Upper lobe of left lung (tissue), 6 donors: Measurements from ENCODE around the gene DISP1. TPM values are rescaled to one million over a fixed set of nuclear protein-coding genes. Genes with fewer than 3 reads are reported as not detected.

ENCODE experiments used
- ATAC-seq, 2 donors: fragments of 200-7000 bp; cut with Tn5 transposase; one replicate each; pipeline ENCODE4 v1.9.1; 2022; ENCODE audit warnings: mild to moderate bottlenecking in 2 of 2, moderate library complexity in 2 of 2; ENCODE audit not compliant: low FRiP score in 2 of 2
- DNase-seq, 2 donors: peaks; one replicate each; pipeline ENCODE4 v3.0.0-alpha.2; 2019 to 2020
- H3K27ac ChIP-seq, 4 donors: fragments of 200-600 bp; sonication (generic); one replicate each; pipeline ENCODE4 v1.5.1; 2016 to 2019
- H3K27me3 ChIP-seq, 4 donors: fragments of 200-600 bp; sonication (generic); one replicate each; pipeline ENCODE4 v1.5.1; 2017 to 2019
- H3K36me3 ChIP-seq, 4 donors: fragments of 200-600 bp; sonication (generic); one replicate each; pipeline ENCODE4 v1.5.1; 2016 to 2019
- H3K4me1 ChIP-seq, 4 donors: fragments of 200-600 bp; sonication (generic); one replicate each; pipeline ENCODE4 v1.5.1; 2018 to 2019
- H3K4me3 ChIP-seq, 4 donors: fragments of 200-600 bp; sonication (generic); one replicate each; pipeline ENCODE4 v1.5.1; 2017 to 2019; ENCODE audit warnings: mild to moderate bottlenecking in 2 of 4, moderate library complexity in 1 of 4
- H3K9me3 ChIP-seq, 4 donors: fragments of 200-600 bp; sonication (generic); one replicate each; pipeline ENCODE4 v1.5.1; 2018 to 2019
- EP300 ChIP-seq, 4 donors: sonication (generic); formaldehyde crosslinking; IDR thresholded peaks; one replicate each; pipeline ENCODE4 v1.5.1; 2017; ENCODE audit warnings: antibody characterized with exemption in 4 of 4, control low read depth in 2 of 4
- POLR2A ChIP-seq, 4 donors: fragments of 450-650 bp; IDR thresholded peaks; one replicate each; pipeline ENCODE4 v1.5.1; 2016 to 2017; ENCODE audit warnings: antibody characterized with exemption in 4 of 4, mild to moderate bottlenecking in 2 of 4
- POLR2AphosphoS5 ChIP-seq, 2 donors: sonication (generic); formaldehyde crosslinking; IDR thresholded peaks; one replicate each; pipeline ENCODE4 v1.5.1; 2017; ENCODE audit warnings: antibody characterized with exemption in 2 of 2
- WGBS, 2 donors: methylation state at CpG; one replicate each; pipeline ENCODE4 v1.1.5; 2017 to 2018; 5-methylcytosine and 5-hydroxymethylcytosine counted together
- total RNA-seq, 6 donors: library from RNA; depleted of rRNA in 4 of 6; stranded (reverse); fragments of >200 nt in 4 of 6; gene quantifications; one replicate each; pipeline versions ENCODE4 v1.1.0 to v1.2.1, GENCODE V29; 2016 to 2021
- TF ChIP-seq, protein P1 (sequence below), 6 experiments: fragments of 450-650 bp in 4 of 6; fragments of 200-600 bp in 2 of 6; sonication (generic) in 2 of 6; IDR thresholded peaks; one replicate each; pipeline ENCODE4 v1.5.1; 2016 to 2019; ENCODE audit warnings: antibody characterized with exemption in 6 of 6
- donor health status: DM: no; HTN: no; CAD: no; lungs with moderate emphysema.
- donor health status: DM: no; HTN: yes; CAD: no; lungs with severe emphysema.

The DISP1 gene, protein sequence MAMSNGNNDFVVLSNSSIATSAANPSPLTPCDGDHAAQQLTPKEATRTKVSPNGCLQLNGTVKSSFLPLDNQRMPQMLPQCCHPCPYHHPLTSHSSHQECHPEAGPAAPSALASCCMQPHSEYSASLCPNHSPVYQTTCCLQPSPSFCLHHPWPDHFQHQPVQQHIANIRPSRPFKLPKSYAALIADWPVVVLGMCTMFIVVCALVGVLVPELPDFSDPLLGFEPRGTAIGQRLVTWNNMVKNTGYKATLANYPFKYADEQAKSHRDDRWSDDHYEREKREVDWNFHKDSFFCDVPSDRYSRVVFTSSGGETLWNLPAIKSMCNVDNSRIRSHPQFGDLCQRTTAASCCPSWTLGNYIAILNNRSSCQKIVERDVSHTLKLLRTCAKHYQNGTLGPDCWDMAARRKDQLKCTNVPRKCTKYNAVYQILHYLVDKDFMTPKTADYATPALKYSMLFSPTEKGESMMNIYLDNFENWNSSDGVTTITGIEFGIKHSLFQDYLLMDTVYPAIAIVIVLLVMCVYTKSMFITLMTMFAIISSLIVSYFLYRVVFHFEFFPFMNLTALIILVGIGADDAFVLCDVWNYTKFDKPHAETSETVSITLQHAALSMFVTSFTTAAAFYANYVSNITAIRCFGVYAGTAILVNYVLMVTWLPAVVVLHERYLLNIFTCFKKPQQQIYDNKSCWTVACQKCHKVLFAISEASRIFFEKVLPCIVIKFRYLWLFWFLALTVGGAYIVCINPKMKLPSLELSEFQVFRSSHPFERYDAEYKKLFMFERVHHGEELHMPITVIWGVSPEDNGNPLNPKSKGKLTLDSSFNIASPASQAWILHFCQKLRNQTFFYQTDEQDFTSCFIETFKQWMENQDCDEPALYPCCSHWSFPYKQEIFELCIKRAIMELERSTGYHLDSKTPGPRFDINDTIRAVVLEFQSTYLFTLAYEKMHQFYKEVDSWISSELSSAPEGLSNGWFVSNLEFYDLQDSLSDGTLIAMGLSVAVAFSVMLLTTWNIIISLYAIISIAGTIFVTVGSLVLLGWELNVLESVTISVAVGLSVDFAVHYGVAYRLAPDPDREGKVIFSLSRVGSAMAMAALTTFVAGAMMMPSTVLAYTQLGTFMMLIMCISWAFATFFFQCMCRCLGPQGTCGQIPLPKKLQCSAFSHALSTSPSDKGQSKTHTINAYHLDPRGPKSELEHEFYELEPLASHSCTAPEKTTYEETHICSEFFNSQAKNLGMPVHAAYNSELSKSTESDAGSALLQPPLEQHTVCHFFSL (N-terminal part only)
- 10 to 100 TPM; 10.5 to 20.1 (median 15.6) TPM for total RNA-seq

DNA sequence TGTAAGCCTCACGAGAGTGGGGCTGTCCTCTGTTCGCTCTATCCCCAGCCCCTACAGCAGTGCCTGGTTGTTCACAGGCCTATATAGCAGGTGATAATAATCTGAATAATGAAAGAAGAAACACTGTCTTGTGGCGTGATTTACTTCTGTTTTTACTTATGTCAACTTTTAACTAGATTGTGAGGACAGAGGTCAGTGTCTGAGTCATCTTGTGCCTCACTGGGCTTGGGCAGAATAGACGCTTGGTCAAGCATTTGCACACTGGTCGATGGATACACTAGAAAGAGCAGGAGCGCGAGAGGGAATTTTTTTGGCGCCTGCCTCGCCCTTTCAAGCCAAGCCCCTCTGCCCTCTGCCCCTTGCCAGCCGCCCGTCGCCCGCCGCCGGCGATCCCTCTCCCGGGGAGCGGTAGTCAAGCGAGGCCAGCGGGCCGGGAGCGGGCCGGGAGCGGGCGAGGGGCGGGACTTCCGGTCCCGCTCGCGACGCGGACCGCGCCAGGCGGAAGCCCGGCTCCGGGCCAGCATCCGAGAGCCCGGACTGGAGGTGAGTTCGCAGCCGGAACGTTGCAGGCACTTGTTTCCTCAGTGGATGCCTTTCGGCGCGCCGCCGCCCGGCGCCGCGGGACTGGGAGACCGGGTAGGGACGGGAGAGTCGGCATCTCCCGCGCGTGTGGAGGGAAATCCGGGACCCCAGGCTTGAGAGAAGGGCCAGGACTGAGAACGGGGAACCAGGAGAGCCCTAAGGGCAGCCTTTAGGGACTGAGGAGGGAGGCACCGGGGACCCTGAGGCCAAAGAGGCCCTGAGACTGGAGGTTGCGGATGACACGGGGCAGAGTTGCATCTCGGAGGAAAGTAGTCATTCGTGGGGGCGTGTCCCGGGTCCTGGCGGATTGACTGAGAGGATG lies at the start of gene DISP1:
Gene DISP1 (plus strand): TSS at position 504 of the 904 bp plus-strand sequence. CDS start 127,785 bp downstream, outside the sequence.
- peak; percentile 92 to 97 for ATAC-seq
- Histone ChIP-seq H3K27me3 (no peaks in the 10 kb centered on the region), H3K27ac (peak within 1 kb of the TSS; percentile 82 to 97 (median 94)), H3K4me1 (peaks cover 14 to 40% (median 21%) of the 10 kb centered on the region in 4 donors), H3K9me3 (no peaks in the 10 kb centered on the region), H3K36me3 (no peaks in the 10 kb centered on the region), H3K4me3 (peak within 1 kb of the TSS; percentile 61 to 93 (median 88))
- DNase-seq: peak; percentile 86 to 96
- peak in 1 of 4 donors; percentile 29 for TF ChIP-seq EP300 (IDR thresholded peaks at IDR 0.05)
- TF ChIP-seq POLR2AphosphoS5 (IDR thresholded peaks at IDR 0.05): peak in 1 of 2 donors; percentile 78
- TF ChIP-seq POLR2A (IDR thresholded peaks at IDR 0.05): peak in 3 of 4 donors; percentile 24 to 81 (median 54)
- TF ChIP-seq, protein P1, sequence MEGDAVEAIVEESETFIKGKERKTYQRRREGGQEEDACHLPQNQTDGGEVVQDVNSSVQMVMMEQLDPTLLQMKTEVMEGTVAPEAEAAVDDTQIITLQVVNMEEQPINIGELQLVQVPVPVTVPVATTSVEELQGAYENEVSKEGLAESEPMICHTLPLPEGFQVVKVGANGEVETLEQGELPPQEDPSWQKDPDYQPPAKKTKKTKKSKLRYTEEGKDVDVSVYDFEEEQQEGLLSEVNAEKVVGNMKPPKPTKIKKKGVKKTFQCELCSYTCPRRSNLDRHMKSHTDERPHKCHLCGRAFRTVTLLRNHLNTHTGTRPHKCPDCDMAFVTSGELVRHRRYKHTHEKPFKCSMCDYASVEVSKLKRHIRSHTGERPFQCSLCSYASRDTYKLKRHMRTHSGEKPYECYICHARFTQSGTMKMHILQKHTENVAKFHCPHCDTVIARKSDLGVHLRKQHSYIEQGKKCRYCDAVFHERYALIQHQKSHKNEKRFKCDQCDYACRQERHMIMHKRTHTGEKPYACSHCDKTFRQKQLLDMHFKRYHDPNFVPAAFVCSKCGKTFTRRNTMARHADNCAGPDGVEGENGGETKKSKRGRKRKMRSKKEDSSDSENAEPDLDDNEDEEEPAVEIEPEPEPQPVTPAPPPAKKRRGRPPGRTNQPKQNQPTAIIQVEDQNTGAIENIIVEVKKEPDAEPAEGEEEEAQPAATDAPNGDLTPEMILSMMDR (IDR thresholded peaks at IDR 0.05): peak in 1 of 6 experiments; percentile 12
- 4 to 6% methylated on average over 22 to 60 of the region's 67 CpGs for WGBS, 2 donors

DNA sequence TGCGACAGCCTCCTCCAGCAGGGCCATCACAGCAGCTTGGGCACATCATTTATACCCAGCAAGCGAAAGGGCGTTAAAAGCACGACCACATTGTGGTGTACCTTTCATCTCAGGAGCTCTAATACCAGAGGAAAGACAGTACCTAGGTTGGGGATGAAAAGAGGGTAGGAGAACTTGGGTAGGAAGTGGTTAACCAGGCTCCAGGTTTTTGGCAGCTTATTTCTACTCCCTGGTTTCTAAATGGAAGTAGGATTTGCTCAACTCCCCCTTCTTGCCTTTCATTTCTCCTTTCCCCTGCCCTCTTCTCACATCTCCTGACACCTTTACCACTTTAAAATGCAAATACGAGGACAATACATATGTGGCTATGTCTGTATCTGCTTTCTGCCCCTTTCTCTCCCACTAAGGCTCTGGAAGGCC lies 47.7 kb upstream of the DISP1 start:
- H3K27ac ChIP-seq: no peak overlapping the region
- H3K9me3 ChIP-seq: peaks cover 0 to 9% (median 8%) of the 10 kb centered on the region in 4 donors
- ATAC-seq (no peak), DNase-seq (no peak)
- H3K4me1 ChIP-seq: peaks cover 0 to 6% (median 2%) of the 10 kb centered on the region in 4 donors
- TF ChIP-seq POLR2AphosphoS5 (IDR thresholded peaks at IDR 0.05) (no peak), POLR2A (IDR thresholded peaks at IDR 0.05) (no peak), EP300 (IDR thresholded peaks at IDR 0.05) (no peak)
- TF ChIP-seq, protein P1 (IDR thresholded peaks at IDR 0.05): no peak
- no peaks in the 10 kb centered on the region for H3K36me3 ChIP-seq
- WGBS, 2 donors: 81 to 91% methylated on average over 5 of the region's 5 CpGs
- no peak overlapping the region for H3K4me3 ChIP-seq
- no peaks in the 10 kb centered on the region for H3K27me3 ChIP-seq

DNA sequence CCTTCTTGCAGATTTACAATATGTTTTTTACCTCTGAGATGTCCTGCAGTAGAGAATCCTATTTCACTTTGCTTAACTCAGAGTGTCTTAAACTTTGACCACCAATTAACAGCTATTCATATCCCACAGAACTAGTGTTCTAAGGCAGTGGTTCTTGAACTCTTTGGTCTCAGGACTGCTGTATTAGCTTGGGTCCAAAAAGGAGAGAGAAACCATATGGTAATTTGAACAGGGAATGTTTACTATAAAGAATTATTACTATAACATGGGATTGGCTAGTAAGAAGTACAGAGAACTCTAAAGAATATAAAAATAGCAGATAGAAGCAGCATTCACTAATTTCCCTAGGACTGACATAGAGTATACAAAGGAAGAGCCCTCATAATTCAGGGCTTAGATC lies 46.2 kb upstream of the DISP1 start:
- no peak for DNase-seq
- no peak for ATAC-seq
- TF ChIP-seq, protein P1 (IDR thresholded peaks at IDR 0.05): no peak
- TF ChIP-seq POLR2A (IDR thresholded peaks at IDR 0.05) (no peak), POLR2AphosphoS5 (IDR thresholded peaks at IDR 0.05) (no peak), EP300 (IDR thresholded peaks at IDR 0.05) (no peak)

DNA sequence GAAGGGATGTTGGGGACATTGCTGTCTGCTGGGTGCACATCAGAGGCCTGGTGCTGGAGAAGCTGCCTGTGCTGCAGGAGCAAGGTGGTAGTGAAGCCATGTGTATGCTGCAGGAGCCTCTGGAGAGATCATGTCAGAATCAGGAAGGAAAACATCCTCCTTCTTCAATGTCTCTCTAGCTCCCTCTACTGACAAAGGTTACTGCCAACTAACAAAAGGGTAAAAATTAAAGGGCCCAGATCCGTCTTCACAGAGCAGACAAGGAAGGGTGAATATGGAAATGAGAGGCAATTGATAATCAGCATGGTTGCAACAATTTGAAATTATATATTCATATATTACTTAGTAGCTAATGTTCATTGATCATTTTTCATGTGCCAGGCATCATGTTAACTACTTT lies 45.7 kb upstream of the DISP1 start:
- TF ChIP-seq POLR2A (IDR thresholded peaks at IDR 0.05): no peak
- TF ChIP-seq EP300 (IDR thresholded peaks at IDR 0.05): no peak
- TF ChIP-seq POLR2AphosphoS5 (IDR thresholded peaks at IDR 0.05): no peak
- TF ChIP-seq, protein P1 (IDR thresholded peaks at IDR 0.05): no peak
- ATAC-seq (no peak), DNase-seq (no peak)
- Histone ChIP-seq H3K9me3 (peaks cover 0 to 9% (median 8%) of the 10 kb centered on the region in 4 donors), H3K4me1 (peaks cover 0 to 10% (median 2%) of the 10 kb centered on the region in 4 donors), H3K4me3 (no peak overlapping the region), H3K27ac (no peak overlapping the region), H3K27me3 (no peaks in the 10 kb centered on the region), H3K36me3 (no peaks in the 10 kb centered on the region)
- 81 to 85% methylated on average over 1 of the region's 1 CpG for WGBS, 2 donors

More for the DNA sequence above, 46.2 kb upstream of the DISP1 start:
- no peaks in the 10 kb centered on the region for H3K27me3 ChIP-seq
- peaks cover 0 to 9% (median 8%) of the 10 kb centered on the region in 4 donors for H3K9me3 ChIP-seq
- no peaks in the 10 kb centered on the region for H3K36me3 ChIP-seq
- no peak overlapping the region for H3K27ac ChIP-seq
- peaks cover 0 to 10% (median 2%) of the 10 kb centered on the region in 4 donors for H3K4me1 ChIP-seq
- no peak overlapping the region for H3K4me3 ChIP-seq
